A673 (cell line): Measurements from ENCODE around the gene MBNL2. TPM values are rescaled to one million over a fixed set of nuclear protein-coding genes. Genes with fewer than 3 reads are reported as not detected.

ENCODE experiments used
- BruUV-seq: library from RNA; stranded (reverse); fragments of 400-500 nt; replicated peaks from 2 replicates; lab custom pipeline; 2021; lab: Mats Ljungman, UMichigan
- CTCF ChIA-PET: fragments of 300-600 bp; sonication (Branson Sonifier 250); formaldehyde crosslinking; loops from one replicate; lab custom pipeline; 2022; ENCODE audit warnings: antibody characterized with exemption; lab: Charles Lee
- POLR2A ChIA-PET: fragments of 300-600 bp; sonication (Branson Sonifier 250); formaldehyde crosslinking; loops from one replicate; lab custom pipeline; 2022; ENCODE audit warnings: antibody characterized with exemption; ENCODE audit not compliant: low non-redundant PET; lab: Charles Lee
- DNase-seq: peaks from one replicate; pipeline ENCODE4 v3.0.0-alpha.2; 2015; ENCODE audit warnings: low spot score
- H3K27ac ChIP-seq: fragments of 200-600 bp; sonication (generic); 2 replicates; pipeline ENCODE4 v1.5.1; 2016; ENCODE audit warnings: mixed run types, low read depth, mild to moderate bottlenecking, mixed read lengths, antibody characterized with exemption, low read length; ENCODE audit not compliant: poor library complexity, severe bottlenecking
- H3K27me3 ChIP-seq: fragments of 200-600 bp; sonication (generic); replicated peaks from 2 replicates; pipeline ENCODE4 v1.6.1; 2017; ENCODE audit warnings: mixed run types, low read depth, mild to moderate bottlenecking, mixed read lengths, antibody characterized with exemption, low read length; ENCODE audit not compliant: insufficient read depth, poor library complexity
- H3K36me3 ChIP-seq: fragments of 200-600 bp; sonication (generic); 2 replicates; pipeline ENCODE4 v1.6.1; 2016; ENCODE audit warnings: mixed run types, mild to moderate bottlenecking, mixed read lengths, antibody characterized with exemption, low read length; ENCODE audit not compliant: insufficient read depth, poor library complexity, severe bottlenecking
- H3K4me1 ChIP-seq: fragments of 200-600 bp; sonication (generic); 2 replicates; pipeline ENCODE4 v1.6.1; 2017; ENCODE audit warnings: mixed run types, mild to moderate bottlenecking, mixed read lengths, antibody characterized with exemption, low read length; ENCODE audit not compliant: insufficient read depth, poor library complexity, severe bottlenecking
- H3K4me3 ChIP-seq: fragments of 200-600 bp; sonication (generic); 2 replicates; pipeline ENCODE4 v1.5.1; 2016; ENCODE audit warnings: low read depth, mixed run types, mild to moderate bottlenecking, mixed read lengths, low read length; ENCODE audit not compliant: poor library complexity, severe bottlenecking
- H3K9me3 ChIP-seq: fragments of 200-600 bp; sonication (generic); 2 replicates; pipeline ENCODE4 v1.6.1; 2016; ENCODE audit warnings: mixed run types, low read depth, mild to moderate bottlenecking, mixed read lengths, antibody characterized with exemption, low read length; ENCODE audit not compliant: poor library complexity, severe bottlenecking
- CTCF ChIP-seq: fragments of 300-800, 200-600 bp; sonication (generic); conservative IDR thresholded peaks from 2 replicates; pipeline ENCODE4 v1.5.1; 2017; ENCODE audit warnings: low read depth, mild to moderate bottlenecking, antibody characterized with exemption, low read length, moderate library complexity, mixed read lengths
- EZH2 ChIP-seq: fragments of 200-600 bp; sonication (generic); IDR thresholded peaks from 2 replicates; pipeline ENCODE4 v1.6.1; 2017; ENCODE audit warnings: borderline replicate concordance, low read depth, mild to moderate bottlenecking, mixed read lengths, antibody characterized with exemption, low read length; ENCODE audit not compliant: poor library complexity, severe bottlenecking
- intact Hi-C: fragments of 100-400 bp; cut with micrococcal nuclease; formaldehyde crosslinking; loops from one replicate; pipeline ENCODE4 v1.10.0; 2022; ENCODE audit not compliant: unreplicated experiment
- total RNA-seq: library from RNA; stranded (reverse); gene quantifications from 2 replicates; pipeline ENCODE4 v1.2.3, GENCODE V29; 2021

MBNL2 gene
- total RNA-seq, 1 experiment from 2014 or later: 12.0 TPM

- no TSS peak for BruUV-seq
- peaks cover 4% of the 10 kb centered on the region for H3K36me3 ChIP-seq
- no peaks in the 10 kb centered on the region for H3K27me3 ChIP-seq
- peak overlapping the region; percentile 15 for H3K27ac ChIP-seq
- ChIA-PET CTCF (no interaction called here), POLR2A (no interaction called here)
- TF ChIP-seq EZH2 (no peak), CTCF (no peak)
- intact Hi-C loops: no loop called here
- peaks cover 70% of the 10 kb centered on the region for H3K4me1 ChIP-seq
- no peak for DNase-seq
- H3K9me3 ChIP-seq: no peaks in the 10 kb centered on the region
- H3K4me3 ChIP-seq: no peak overlapping the region
Observed at GRCh38 chr13:97440598-97441170, 218.6 kb downstream of the MBNL2 start.

GRCh38 chr13:97441368-97441767 is 219.2 kb downstream of the MBNL2 start:
- Histone ChIP-seq H3K27me3 (no peaks in the 10 kb centered on the region), H3K4me1 (peaks cover 66% of the 10 kb centered on the region), H3K27ac (no peak overlapping the region), H3K36me3 (peaks cover 4% of the 10 kb centered on the region), H3K4me3 (no peak overlapping the region), H3K9me3 (no peaks in the 10 kb centered on the region)
- TF ChIP-seq CTCF (no peak), EZH2 (no peak)
- intact Hi-C loops: no loop called here
- ChIA-PET CTCF (no interaction called here), POLR2A (no interaction called here)
- no peak for DNase-seq
- no TSS peak for BruUV-seq

Other genes starting within 250 kb of the MBNL2 start
- not detected in 2 replicates for gene OXGR1, start 227.9 kb upstream of the MBNL2 start, total RNA-seq
- gene RAP2A, start 211.8 kb downstream of the MBNL2 start, total RNA-seq: 32.8 and 43.6 TPM in 2 replicates